HCT116 (cell line): ENCODE measurements around the gene PANX3. TPM values are rescaled to one million over a fixed set of nuclear protein-coding genes. Genes with fewer than 3 reads are reported as not detected.

Experiments
- ATAC-seq: fragments of 200-7000 bp; cut with Tn5 transposase; 2 replicates; pipeline ENCODE4 v1.9.1; 2020; ENCODE audit warnings: mild to moderate bottlenecking, moderate library complexity
- BruUV-seq: library from RNA; stranded (reverse); fragments of 400-500 nt; replicated peaks from 2 replicates; lab custom pipeline; 2021; lab: Mats Ljungman, UMichigan
- CTCF ChIA-PET: fragments of 300-600 bp; sonication (Branson Sonifier 250); formaldehyde crosslinking; loops from one replicate; lab custom pipeline; 2021; ENCODE audit warnings: antibody characterized with exemption; lab: Charles Lee
- POLR2A ChIA-PET: fragments of 300-600, 350-600 bp; sonication (Branson Sonifier 250); formaldehyde crosslinking; loops from one replicate; lab custom pipeline; 2021; ENCODE audit warnings: antibody characterized with exemption; lab: Charles Lee
- RAD21 ChIA-PET, 2 experiments: fragments of 300-600 bp; sonication (Branson Sonifier 250); formaldehyde crosslinking; loops; one replicate each; lab custom pipeline; 2023; ENCODE audit warnings: low total read pairs in 2 of 2; ENCODE audit not compliant: uncharacterized antibody in 2 of 2, unreplicated experiment in 2 of 2, low non-redundant PET in 1 of 2; lab: Charles Lee
- DNase-seq: peaks from one replicate; pipeline ENCODE4 v3.0.0-alpha.2; 2010; ENCODE audit warnings: low read depth, low spot score
- H2AFZ ChIP-seq: fragments of 200-600 bp; shearing (Covaris generic), sonication (generic); 2 replicates; pipeline ENCODE4 v1.6.1; 2017; ENCODE audit warnings: low read depth, mixed run types, mixed read lengths, antibody characterized with exemption, low read length; ENCODE audit not compliant: poor library complexity, severe bottlenecking
- H3K27ac ChIP-seq: 2 replicates; pipeline ENCODE4 v1.5.1; 2012; ENCODE audit warnings: low read depth, low read length
- H3K27me3 ChIP-seq: fragments of 200-600 bp; sonication (generic); 2 replicates; pipeline ENCODE4 v1.6.1; 2016; ENCODE audit warnings: mixed run types, low read length, mixed read lengths; ENCODE audit not compliant: insufficient read depth
- H3K36me3 ChIP-seq, 2 experiments: fragments of 200-500 bp in 1 of 2; fragments of 200-600 bp in 1 of 2; sonication (Bioruptor generic) in 1 of 2; sonication (generic) in 1 of 2; 2 replicates each; pipeline versions ENCODE4 v1.5.1 to v1.6.1; 2014 to 2016; ENCODE audit warnings: low read length in 2 of 2, inconsistent platforms in 1 of 2, mixed read lengths in 1 of 2, mixed run types in 1 of 2; ENCODE audit not compliant: insufficient read depth in 2 of 2, control insufficient read depth in 1 of 2
- H3K4me1 ChIP-seq, 2 experiments: fragments of 200-600 bp in 1 of 2; sonication (generic) in 1 of 2; 2 replicates each; pipeline versions ENCODE4 v1.5.1 to v1.6.1; 2012 to 2017; ENCODE audit warnings: low read length in 2 of 2, inconsistent platforms in 1 of 2, mild to moderate bottlenecking in 1 of 2, mixed read lengths in 1 of 2, mixed run types in 1 of 2, moderate library complexity in 1 of 2; ENCODE audit not compliant: insufficient read depth in 2 of 2, control insufficient read depth in 1 of 2
- H3K4me2 ChIP-seq: fragments of 200-600 bp; sonication (generic); 2 replicates; pipeline ENCODE4 v1.6.1; 2017; ENCODE audit warnings: mixed run types, low read length, mixed read lengths
- H3K4me3 ChIP-seq, 2 experiments: fragments of 200-600 bp in 1 of 2; sonication (generic) in 1 of 2; replicated peaks in 1 of 2; 2 replicates each; pipeline ENCODE4 v1.5.1; 2011 to 2016; ENCODE audit warnings: low read length in 2 of 2, control low read depth in 1 of 2, low read depth in 1 of 2, mild to moderate bottlenecking in 1 of 2, mixed read lengths in 1 of 2, mixed run types in 1 of 2
- H3K79me2 ChIP-seq: fragments of 200-600 bp; sonication (generic); 2 replicates; pipeline ENCODE4 v1.6.1; 2017; ENCODE audit warnings: mild to moderate bottlenecking, mixed run types, low read length, moderate library complexity, mixed read lengths; ENCODE audit not compliant: insufficient read depth
- H3K9ac ChIP-seq: fragments of 200-600 bp; sonication (generic); 2 replicates; pipeline ENCODE4 v1.6.1; 2016; ENCODE audit warnings: low read length, mixed read lengths
- H3K9me2 ChIP-seq: fragments of 200-600 bp; sonication (generic), shearing (Covaris generic); 2 replicates; pipeline ENCODE4 v1.6.1; 2017; ENCODE audit warnings: mixed run types, mild to moderate bottlenecking, moderate library complexity; ENCODE audit not compliant: insufficient read depth
- H3K9me3 ChIP-seq, 2 experiments: fragments of 200-500 bp in 1 of 2; fragments of 200-600 bp in 1 of 2; sonication (Bioruptor generic) in 1 of 2; sonication (generic) in 1 of 2; 2 replicates each; pipeline ENCODE4 v1.6.1; 2014 to 2017; ENCODE audit warnings: low read length in 2 of 2, mixed read lengths in 2 of 2, inconsistent platforms in 1 of 2, low read depth in 1 of 2, mild to moderate bottlenecking in 1 of 2, mixed run types in 1 of 2, moderate library complexity in 1 of 2; ENCODE audit not compliant: control insufficient read depth in 1 of 2, insufficient read depth in 1 of 2
- H4K20me1 ChIP-seq: fragments of 200-600 bp; sonication (generic), shearing (Covaris generic); 2 replicates; pipeline ENCODE4 v1.6.1; 2017; ENCODE audit warnings: mixed run types, mild to moderate bottlenecking, moderate library complexity; ENCODE audit not compliant: insufficient read depth
- CBX3 ChIP-seq: IDR thresholded peaks from 2 replicates; pipeline ENCODE4 v1.6.1; 2012; ENCODE audit warnings: low read depth
- CEBPB ChIP-seq: IDR thresholded peaks from 2 replicates; pipeline ENCODE4 v1.6.1; 2012; ENCODE audit warnings: low read depth
- CTCF ChIP-seq, 3 experiments: fragments of 200-600 bp in 1 of 3; sonication (generic) in 1 of 3; IDR thresholded peaks in 2 of 3; conservative IDR thresholded peaks in 1 of 3; 2 replicates each; pipeline ENCODE4 v1.5.1; 2012 to 2017; ENCODE audit warnings: low read depth in 2 of 3, low read length in 2 of 3, antibody characterized with exemption in 1 of 3, borderline replicate concordance in 1 of 3, control low read depth in 1 of 3, mild to moderate bottlenecking in 1 of 3, mixed read lengths in 1 of 3, mixed run types in 1 of 3, moderate library complexity in 1 of 3; ENCODE audit not compliant: insufficient read depth in 1 of 3
- EGR1 ChIP-seq: IDR thresholded peaks from 2 replicates; pipeline ENCODE4 v1.6.1; 2012; ENCODE audit warnings: low read depth
- ELF1 ChIP-seq: IDR thresholded peaks from 2 replicates; pipeline ENCODE4 v1.6.1; 2012; ENCODE audit warnings: low read depth, borderline replicate concordance
- EZH2 ChIP-seq: fragments of 200-600 bp; sonication (generic); IDR thresholded peaks from 2 replicates; pipeline ENCODE4 v1.6.1; 2017; ENCODE audit warnings: antibody characterized with exemption, mixed run types
- JUND ChIP-seq: IDR thresholded peaks from 2 replicates; pipeline ENCODE4 v1.6.1; 2012
- POLR2A ChIP-seq: IDR thresholded peaks from 2 replicates; pipeline ENCODE4 v1.7.0; 2011; ENCODE audit warnings: borderline replicate concordance; ENCODE audit not compliant: insufficient read depth, insufficient read length; ENCODE audit errors: extremely low read depth
- POLR2AphosphoS5 ChIP-seq: IDR thresholded peaks from 2 replicates; pipeline ENCODE4 v1.6.1; 2011; ENCODE audit warnings: mild to moderate bottlenecking, low read depth, low read length, moderate library complexity
- SIN3A ChIP-seq: IDR thresholded peaks from 2 replicates; pipeline ENCODE4 v1.6.1; 2012; ENCODE audit warnings: low read depth
- SP1 ChIP-seq: IDR thresholded peaks from 2 replicates; pipeline ENCODE4 v1.6.1; 2012; ENCODE audit warnings: low read depth
- SRF ChIP-seq: IDR thresholded peaks from 2 replicates; pipeline ENCODE4 v1.6.1; 2012; ENCODE audit warnings: low read depth
- TCF7L2 ChIP-seq: IDR thresholded peaks from 2 replicates; pipeline ENCODE4 v1.7.0; 2011; ENCODE audit warnings: borderline replicate concordance, inconsistent platforms; ENCODE audit not compliant: insufficient read depth, insufficient read length; ENCODE audit errors: extremely low read depth
- YY1 ChIP-seq: IDR thresholded peaks from 2 replicates; pipeline ENCODE4 v1.6.1; 2011; ENCODE audit warnings: low read length, low read depth, moderate library complexity, mild to moderate bottlenecking; ENCODE audit not compliant: insufficient replicate concordance; ENCODE audit errors: extremely low read depth
- intact Hi-C: fragments of 100-400 bp; cut with micrococcal nuclease; formaldehyde crosslinking; loops from 2 replicates; pipeline ENCODE4 v1.10.0; 2022
- total RNA-seq: library from RNA; stranded (reverse); gene quantifications from one replicate; pipeline ENCODE4 v1.2.1, GENCODE V29; 2021; ENCODE audit not compliant: unreplicated experiment
- TF ChIP-seq, protein P1 (sequence below): IDR thresholded peaks from 2 replicates; pipeline ENCODE4 v1.6.1; 2012
- TF ChIP-seq, protein P2 (sequence below): IDR thresholded peaks from 2 replicates; pipeline ENCODE4 v1.6.1; 2012; ENCODE audit warnings: low read depth
- TF ChIP-seq, protein P3 (sequence below): IDR thresholded peaks from 2 replicates; pipeline ENCODE4 v1.6.1; 2011; ENCODE audit warnings: mild to moderate bottlenecking, low read length, moderate library complexity; ENCODE audit not compliant: insufficient replicate concordance; ENCODE audit errors: extremely low read depth
- TF ChIP-seq, protein P4 (sequence below): IDR thresholded peaks from 2 replicates; pipeline ENCODE4 v1.6.1; 2012

PANX3 gene
- total RNA-seq, 1 experiment from 2014 or later: not detected

GRCh38 chr11:124646148-124646547, 34.9 kb downstream of the PANX3 start:
- H4K20me1 ChIP-seq: no peaks in the 10 kb centered on the region
- TF ChIP-seq EGR1 (no peak), CEBPB (no peak), TCF7L2 (no peak), EZH2 (no peak), CTCF (IDR thresholded peaks at IDR 0.05 in 2 of 3, conservative IDR thresholded peaks at IDR 0.05 in 1 of 3; ENCODE audit: borderline replicate concordance in 1 of 3, insufficient read depth in 1 of 3, low read depth in 2 of 3, low read length in 2 of 3) (no peak), ELF1 (no peak), POLR2AphosphoS5 (no peak), POLR2A (no peak), YY1 (no peak), SIN3A (no peak), CBX3 (no peak), SRF (no peak), SP1 (no peak), JUND (no peak)
- TF ChIP-seq, protein P1, sequence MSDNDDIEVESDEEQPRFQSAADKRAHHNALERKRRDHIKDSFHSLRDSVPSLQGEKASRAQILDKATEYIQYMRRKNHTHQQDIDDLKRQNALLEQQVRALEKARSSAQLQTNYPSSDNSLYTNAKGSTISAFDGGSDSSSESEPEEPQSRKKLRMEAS: no peak
- TF ChIP-seq, protein P2, sequence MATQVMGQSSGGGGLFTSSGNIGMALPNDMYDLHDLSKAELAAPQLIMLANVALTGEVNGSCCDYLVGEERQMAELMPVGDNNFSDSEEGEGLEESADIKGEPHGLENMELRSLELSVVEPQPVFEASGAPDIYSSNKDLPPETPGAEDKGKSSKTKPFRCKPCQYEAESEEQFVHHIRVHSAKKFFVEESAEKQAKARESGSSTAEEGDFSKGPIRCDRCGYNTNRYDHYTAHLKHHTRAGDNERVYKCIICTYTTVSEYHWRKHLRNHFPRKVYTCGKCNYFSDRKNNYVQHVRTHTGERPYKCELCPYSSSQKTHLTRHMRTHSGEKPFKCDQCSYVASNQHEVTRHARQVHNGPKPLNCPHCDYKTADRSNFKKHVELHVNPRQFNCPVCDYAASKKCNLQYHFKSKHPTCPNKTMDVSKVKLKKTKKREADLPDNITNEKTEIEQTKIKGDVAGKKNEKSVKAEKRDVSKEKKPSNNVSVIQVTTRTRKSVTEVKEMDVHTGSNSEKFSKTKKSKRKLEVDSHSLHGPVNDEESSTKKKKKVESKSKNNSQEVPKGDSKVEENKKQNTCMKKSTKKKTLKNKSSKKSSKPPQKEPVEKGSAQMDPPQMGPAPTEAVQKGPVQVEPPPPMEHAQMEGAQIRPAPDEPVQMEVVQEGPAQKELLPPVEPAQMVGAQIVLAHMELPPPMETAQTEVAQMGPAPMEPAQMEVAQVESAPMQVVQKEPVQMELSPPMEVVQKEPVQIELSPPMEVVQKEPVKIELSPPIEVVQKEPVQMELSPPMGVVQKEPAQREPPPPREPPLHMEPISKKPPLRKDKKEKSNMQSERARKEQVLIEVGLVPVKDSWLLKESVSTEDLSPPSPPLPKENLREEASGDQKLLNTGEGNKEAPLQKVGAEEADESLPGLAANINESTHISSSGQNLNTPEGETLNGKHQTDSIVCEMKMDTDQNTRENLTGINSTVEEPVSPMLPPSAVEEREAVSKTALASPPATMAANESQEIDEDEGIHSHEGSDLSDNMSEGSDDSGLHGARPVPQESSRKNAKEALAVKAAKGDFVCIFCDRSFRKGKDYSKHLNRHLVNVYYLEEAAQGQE: no peak
- TF ChIP-seq, protein P3, sequence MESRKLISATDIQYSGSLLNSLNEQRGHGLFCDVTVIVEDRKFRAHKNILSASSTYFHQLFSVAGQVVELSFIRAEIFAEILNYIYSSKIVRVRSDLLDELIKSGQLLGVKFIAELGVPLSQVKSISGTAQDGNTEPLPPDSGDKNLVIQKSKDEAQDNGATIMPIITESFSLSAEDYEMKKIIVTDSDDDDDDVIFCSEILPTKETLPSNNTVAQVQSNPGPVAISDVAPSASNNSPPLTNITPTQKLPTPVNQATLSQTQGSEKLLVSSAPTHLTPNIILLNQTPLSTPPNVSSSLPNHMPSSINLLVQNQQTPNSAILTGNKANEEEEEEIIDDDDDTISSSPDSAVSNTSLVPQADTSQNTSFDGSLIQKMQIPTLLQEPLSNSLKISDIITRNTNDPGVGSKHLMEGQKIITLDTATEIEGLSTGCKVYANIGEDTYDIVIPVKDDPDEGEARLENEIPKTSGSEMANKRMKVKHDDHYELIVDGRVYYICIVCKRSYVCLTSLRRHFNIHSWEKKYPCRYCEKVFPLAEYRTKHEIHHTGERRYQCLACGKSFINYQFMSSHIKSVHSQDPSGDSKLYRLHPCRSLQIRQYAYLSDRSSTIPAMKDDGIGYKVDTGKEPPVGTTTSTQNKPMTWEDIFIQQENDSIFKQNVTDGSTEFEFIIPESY: no peak
- TF ChIP-seq, protein P4, sequence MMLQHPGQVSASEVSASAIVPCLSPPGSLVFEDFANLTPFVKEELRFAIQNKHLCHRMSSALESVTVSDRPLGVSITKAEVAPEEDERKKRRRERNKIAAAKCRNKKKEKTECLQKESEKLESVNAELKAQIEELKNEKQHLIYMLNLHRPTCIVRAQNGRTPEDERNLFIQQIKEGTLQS: no peak
- H3K4me2 ChIP-seq: no peak overlapping the region
- CTCF ChIA-PET: interaction anchor here (0.8 kb wide), 1 partner anchor 13 kb away, joined by 3 read pairs; no protein-coding TSS in a partner anchor
- intact Hi-C loops: no loop called here
- RAD21 ChIA-PET: no interaction called here
- no peaks in the 10 kb centered on the region for H3K79me2 ChIP-seq
- no TSS peak for BruUV-seq
- H2AFZ ChIP-seq: no peak overlapping the region
- H3K9me3 ChIP-seq: 0 out of 4 replicates have a peak, but pooled peaks cover 0 to under 1% of the 10 kb centered on the region in 2 experiments
- no peak overlapping the region for H3K4me3 ChIP-seq
- POLR2A ChIA-PET: no interaction called here
- H3K27ac ChIP-seq: no peak overlapping the region
- no peaks in the 10 kb centered on the region for H3K27me3 ChIP-seq
- peaks cover 0 to 7% of the 10 kb centered on the region in 2 experiments; a peak in 2 of 4 replicates for H3K4me1 ChIP-seq
- no peak for ATAC-seq
- H3K9me2 ChIP-seq: no peaks in the 10 kb centered on the region
- no peaks in the 10 kb centered on the region for H3K36me3 ChIP-seq
- no peak for DNase-seq
- no peak overlapping the region for H3K9ac ChIP-seq
